Ishikawa (cell line): Measurements from ENCODE around the gene C6.

ENCODE experiments used
- CEBPB ChIP-seq: IDR thresholded peaks from 2 replicates; pipeline ENCODE4 v1.6.1; 2012
- CREB1 ChIP-seq: IDR thresholded peaks from 2 replicates; pipeline ENCODE4 v1.6.1; 2012; ENCODE audit warnings: low read depth
- EGR1 ChIP-seq: IDR thresholded peaks from 2 replicates; pipeline ENCODE4 v1.6.1; 2012
- EP300 ChIP-seq: IDR thresholded peaks from 2 replicates; pipeline ENCODE4 v1.6.1; 2012; ENCODE audit warnings: borderline replicate concordance
- FOXM1 ChIP-seq: IDR thresholded peaks from 2 replicates; pipeline ENCODE4 v1.6.1; 2012; ENCODE audit warnings: low read depth, borderline replicate concordance
- NFIC ChIP-seq: IDR thresholded peaks from 2 replicates; pipeline ENCODE4 v1.6.1; 2012
- RAD21 ChIP-seq: IDR thresholded peaks from 2 replicates; pipeline ENCODE4 v1.6.1; 2012; ENCODE audit warnings: low read depth
- TAF1 ChIP-seq: IDR thresholded peaks from 2 replicates; pipeline ENCODE4 v1.6.1; 2012; ENCODE audit warnings: low read depth, mild to moderate bottlenecking
- TCF12 ChIP-seq: IDR thresholded peaks from 2 replicates; pipeline ENCODE4 v1.6.1; 2012; ENCODE audit warnings: low read depth
- TEAD4 ChIP-seq: IDR thresholded peaks from 2 replicates; pipeline ENCODE4 v1.6.1; 2012
- YY1 ChIP-seq: IDR thresholded peaks from 2 replicates; pipeline ENCODE4 v1.6.1; 2012; ENCODE audit warnings: low read depth
- ZBTB7A ChIP-seq: IDR thresholded peaks from 2 replicates; pipeline ENCODE4 v1.6.1; 2012; ENCODE audit warnings: low read depth
- TF ChIP-seq, protein P1 (sequence below): IDR thresholded peaks from 2 replicates; pipeline ENCODE4 v1.6.1; 2012
- TF ChIP-seq, protein P2 (sequence below): IDR thresholded peaks from 2 replicates; pipeline ENCODE4 v1.6.1; 2012; ENCODE audit warnings: low read depth, mild to moderate bottlenecking
- TF ChIP-seq, protein P3 (sequence below): IDR thresholded peaks from 2 replicates; pipeline ENCODE4 v1.6.1; 2012

Gene C6

DNA sequence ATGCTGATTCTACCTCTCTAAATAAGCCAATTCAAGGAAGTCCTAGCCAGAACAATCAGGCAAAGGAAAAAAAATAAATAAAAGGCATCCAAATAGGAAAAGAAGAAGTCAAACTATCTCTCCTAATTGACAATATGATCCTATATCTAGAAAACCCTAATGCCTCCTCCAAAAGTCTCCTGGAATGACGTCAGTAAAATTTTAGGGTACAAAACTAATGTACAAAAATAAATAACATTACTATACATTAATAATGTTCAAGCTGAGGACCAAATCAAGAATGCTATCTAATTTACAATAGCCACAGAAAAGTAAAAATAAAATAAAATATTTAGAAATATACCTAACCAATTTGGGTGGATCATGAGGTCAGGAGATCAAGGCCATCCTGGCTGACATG lies 33.8 kb upstream of the C6 start:
- TF ChIP-seq, protein P1, sequence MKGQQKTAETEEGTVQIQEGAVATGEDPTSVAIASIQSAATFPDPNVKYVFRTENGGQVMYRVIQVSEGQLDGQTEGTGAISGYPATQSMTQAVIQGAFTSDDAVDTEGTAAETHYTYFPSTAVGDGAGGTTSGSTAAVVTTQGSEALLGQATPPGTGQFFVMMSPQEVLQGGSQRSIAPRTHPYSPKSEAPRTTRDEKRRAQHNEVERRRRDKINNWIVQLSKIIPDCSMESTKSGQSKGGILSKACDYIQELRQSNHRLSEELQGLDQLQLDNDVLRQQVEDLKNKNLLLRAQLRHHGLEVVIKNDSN = no peak
- TF ChIP-seq TCF12 = no peak
- TF ChIP-seq, protein P2, sequence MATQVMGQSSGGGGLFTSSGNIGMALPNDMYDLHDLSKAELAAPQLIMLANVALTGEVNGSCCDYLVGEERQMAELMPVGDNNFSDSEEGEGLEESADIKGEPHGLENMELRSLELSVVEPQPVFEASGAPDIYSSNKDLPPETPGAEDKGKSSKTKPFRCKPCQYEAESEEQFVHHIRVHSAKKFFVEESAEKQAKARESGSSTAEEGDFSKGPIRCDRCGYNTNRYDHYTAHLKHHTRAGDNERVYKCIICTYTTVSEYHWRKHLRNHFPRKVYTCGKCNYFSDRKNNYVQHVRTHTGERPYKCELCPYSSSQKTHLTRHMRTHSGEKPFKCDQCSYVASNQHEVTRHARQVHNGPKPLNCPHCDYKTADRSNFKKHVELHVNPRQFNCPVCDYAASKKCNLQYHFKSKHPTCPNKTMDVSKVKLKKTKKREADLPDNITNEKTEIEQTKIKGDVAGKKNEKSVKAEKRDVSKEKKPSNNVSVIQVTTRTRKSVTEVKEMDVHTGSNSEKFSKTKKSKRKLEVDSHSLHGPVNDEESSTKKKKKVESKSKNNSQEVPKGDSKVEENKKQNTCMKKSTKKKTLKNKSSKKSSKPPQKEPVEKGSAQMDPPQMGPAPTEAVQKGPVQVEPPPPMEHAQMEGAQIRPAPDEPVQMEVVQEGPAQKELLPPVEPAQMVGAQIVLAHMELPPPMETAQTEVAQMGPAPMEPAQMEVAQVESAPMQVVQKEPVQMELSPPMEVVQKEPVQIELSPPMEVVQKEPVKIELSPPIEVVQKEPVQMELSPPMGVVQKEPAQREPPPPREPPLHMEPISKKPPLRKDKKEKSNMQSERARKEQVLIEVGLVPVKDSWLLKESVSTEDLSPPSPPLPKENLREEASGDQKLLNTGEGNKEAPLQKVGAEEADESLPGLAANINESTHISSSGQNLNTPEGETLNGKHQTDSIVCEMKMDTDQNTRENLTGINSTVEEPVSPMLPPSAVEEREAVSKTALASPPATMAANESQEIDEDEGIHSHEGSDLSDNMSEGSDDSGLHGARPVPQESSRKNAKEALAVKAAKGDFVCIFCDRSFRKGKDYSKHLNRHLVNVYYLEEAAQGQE = no peak
- TF ChIP-seq CREB1 = no peak
- TF ChIP-seq YY1 = no peak
- TF ChIP-seq, protein P3, sequence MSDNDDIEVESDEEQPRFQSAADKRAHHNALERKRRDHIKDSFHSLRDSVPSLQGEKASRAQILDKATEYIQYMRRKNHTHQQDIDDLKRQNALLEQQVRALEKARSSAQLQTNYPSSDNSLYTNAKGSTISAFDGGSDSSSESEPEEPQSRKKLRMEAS = no peak
- TF ChIP-seq NFIC = no peak
- TF ChIP-seq ZBTB7A = no peak
- TF ChIP-seq EGR1 = no peak
- no peak for TF ChIP-seq TEAD4
- no peak for TF ChIP-seq FOXM1

DNA sequence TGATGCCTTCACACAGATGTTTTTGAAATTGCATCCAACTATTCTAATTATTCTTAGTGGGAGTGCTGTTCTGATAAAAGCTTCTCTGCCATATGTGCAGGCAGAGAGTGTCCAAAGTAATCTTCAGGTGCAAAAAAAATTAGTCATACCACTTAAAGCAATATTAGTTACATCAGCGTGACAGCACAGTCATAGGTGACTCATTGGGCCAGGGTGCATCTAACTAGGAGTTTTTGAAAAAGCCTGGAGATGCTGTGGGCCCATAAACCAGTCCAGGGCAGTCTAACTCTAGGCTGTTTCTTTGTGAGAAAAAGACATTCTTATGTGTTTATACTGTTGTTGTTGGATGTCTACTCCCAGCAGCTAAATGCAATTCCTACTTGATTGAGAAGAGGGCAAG lies 33.0 kb upstream of the C6 start:
- no peak for TF ChIP-seq EGR1
- TF ChIP-seq TEAD4 = no peak
- TF ChIP-seq FOXM1 = no peak
- TF ChIP-seq TAF1 = no peak
- no peak for TF ChIP-seq YY1
- no peak for TF ChIP-seq EP300
- TF ChIP-seq NFIC = no peak
- no peak for TF ChIP-seq CEBPB
- TF ChIP-seq, protein P3 = no peak
- no peak for TF ChIP-seq ZBTB7A
- TF ChIP-seq, protein P2 = no peak
- TF ChIP-seq, protein P1 = no peak
- TF ChIP-seq RAD21 = no peak
- TF ChIP-seq CREB1 = no peak
- TF ChIP-seq TCF12 = no peak

DNA sequence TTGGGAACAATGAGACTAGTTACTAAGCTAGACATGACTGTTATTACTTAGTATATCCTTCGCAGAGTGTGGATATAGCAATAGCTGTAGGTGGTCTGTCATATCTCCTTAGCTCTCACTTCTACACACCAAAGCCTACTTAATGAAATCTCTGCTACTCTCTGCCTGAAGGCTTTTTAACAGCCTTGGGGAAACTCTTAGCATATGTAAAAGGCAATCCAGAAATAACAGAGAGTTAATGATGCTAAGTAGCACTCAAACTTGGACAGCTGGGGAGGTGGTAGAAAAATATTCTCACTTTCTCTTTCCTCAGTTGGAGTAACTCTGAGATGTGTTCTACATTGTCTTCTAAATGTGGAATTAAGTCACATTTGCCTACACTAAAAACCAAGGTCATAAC lies 30.2 kb upstream of the C6 start:
- TF ChIP-seq CEBPB = no peak
- no peak for TF ChIP-seq TAF1
- TF ChIP-seq, protein P2 = no peak
- no peak for TF ChIP-seq TEAD4
- no peak for TF ChIP-seq EGR1
- TF ChIP-seq, protein P3 = no peak
- no peak for TF ChIP-seq NFIC
- no peak for TF ChIP-seq FOXM1
- no peak for TF ChIP-seq YY1
- TF ChIP-seq EP300 = no peak
- TF ChIP-seq, protein P1 = no peak
- no peak for TF ChIP-seq CREB1
- TF ChIP-seq ZBTB7A = no peak
- no peak for TF ChIP-seq RAD21

DNA sequence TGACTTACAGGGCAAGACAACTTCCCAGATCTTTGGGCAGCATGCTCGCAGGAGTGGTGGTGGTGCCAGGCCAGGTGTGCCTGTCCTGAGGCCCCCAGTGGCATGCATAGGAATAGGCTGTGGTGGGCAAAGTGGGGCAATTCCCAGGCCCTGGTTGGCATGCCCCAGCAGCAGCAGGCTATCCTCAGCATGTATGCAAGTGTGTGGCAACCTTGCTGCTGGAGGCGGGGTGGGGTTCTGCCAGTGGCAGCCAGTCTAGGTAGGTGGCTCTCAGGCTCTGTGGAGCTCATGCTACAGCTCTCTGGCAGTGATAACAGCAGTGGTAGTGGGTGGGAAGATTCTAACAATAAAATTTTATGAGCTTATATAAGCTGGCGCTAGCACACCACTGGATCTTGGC lies 27.7 kb upstream of the C6 start:
- no peak for TF ChIP-seq TAF1
- TF ChIP-seq CEBPB = no peak
- TF ChIP-seq ZBTB7A = no peak
- TF ChIP-seq EP300 = no peak
- TF ChIP-seq, protein P3 = no peak
- TF ChIP-seq CREB1 = no peak
- TF ChIP-seq FOXM1 = no peak
